WI38 (cell line): ENCODE data around the gene NFIC.

ENCODE experiments used
- H3K4me3 ChIP-seq: 2 replicates; pipeline ENCODE4 v1.5.1; 2011; ENCODE audit warnings: low read depth, mild to moderate bottlenecking, control low read depth, low read length
- CTCF ChIP-seq: IDR thresholded peaks from 2 replicates; pipeline ENCODE4 v1.5.1; 2012; ENCODE audit warnings: low read depth, mild to moderate bottlenecking, control low read depth, low read length

NFIC gene

GRCh38 chr19:3402631-3403443, 36.5 kb downstream of the NFIC start:
- no peak overlapping the region; the same call in 1 of the 2 replicates for H3K4me3 ChIP-seq
- TF ChIP-seq CTCF: no peak

- no peak for TF ChIP-seq CTCF
These were observed 37.3 kb downstream of the NFIC start for GRCh38 chr19:3403489-3404323.

GRCh38 chr19:3404324-3405260, 38.2 kb downstream of the NFIC start:
- no peak for TF ChIP-seq CTCF
- H3K4me3 ChIP-seq: peak overlapping the region; percentile 54

More at GRCh38 chr19:3403489-3404323, 37.3 kb downstream of the NFIC start:
- peak overlapping the region; percentile 30; the same call in 1 of the 2 replicates for H3K4me3 ChIP-seq

- no peak for TF ChIP-seq CTCF
- H3K4me3 ChIP-seq: peak overlapping the region; percentile 54
These were observed 38.9 kb downstream of the NFIC start for GRCh38 chr19:3405261-3405653.

- no peak overlapping the region for H3K4me3 ChIP-seq
- TF ChIP-seq CTCF: no peak
These were observed 40.3 kb downstream of the NFIC start for GRCh38 chr19:3406571-3407111.

- H3K4me3 ChIP-seq: no peak overlapping the region
- TF ChIP-seq CTCF: no peak
These were observed 41.5 kb downstream of the NFIC start for GRCh38 chr19:3407556-3408516.
